OCI-LY7 (cell line): ENCODE data around the gene MAP2K1.
A peak's percentile ranks its signal among the peaks of the same experiment; 100 is the strongest.

Experiments used
- EZH2phosphoT487 ChIP-seq: fragments of 200-600 bp; sonication (generic); IDR thresholded peaks from 2 replicates; pipeline ENCODE4 v1.6.1; 2018; ENCODE audit warnings: low read depth, borderline replicate concordance, mild to moderate bottlenecking, mixed run types, antibody characterized with exemption, low read length, moderate library complexity, mixed read lengths
- TF ChIP-seq, protein P1 (sequence below): fragments of 200-600 bp; sonication (generic); conservative IDR thresholded peaks from 2 replicates; pipeline ENCODE4 v1.5.1; 2014; ENCODE audit warnings: mild to moderate bottlenecking, antibody characterized with exemption, low read length, moderate library complexity, mixed read lengths

DNA sequence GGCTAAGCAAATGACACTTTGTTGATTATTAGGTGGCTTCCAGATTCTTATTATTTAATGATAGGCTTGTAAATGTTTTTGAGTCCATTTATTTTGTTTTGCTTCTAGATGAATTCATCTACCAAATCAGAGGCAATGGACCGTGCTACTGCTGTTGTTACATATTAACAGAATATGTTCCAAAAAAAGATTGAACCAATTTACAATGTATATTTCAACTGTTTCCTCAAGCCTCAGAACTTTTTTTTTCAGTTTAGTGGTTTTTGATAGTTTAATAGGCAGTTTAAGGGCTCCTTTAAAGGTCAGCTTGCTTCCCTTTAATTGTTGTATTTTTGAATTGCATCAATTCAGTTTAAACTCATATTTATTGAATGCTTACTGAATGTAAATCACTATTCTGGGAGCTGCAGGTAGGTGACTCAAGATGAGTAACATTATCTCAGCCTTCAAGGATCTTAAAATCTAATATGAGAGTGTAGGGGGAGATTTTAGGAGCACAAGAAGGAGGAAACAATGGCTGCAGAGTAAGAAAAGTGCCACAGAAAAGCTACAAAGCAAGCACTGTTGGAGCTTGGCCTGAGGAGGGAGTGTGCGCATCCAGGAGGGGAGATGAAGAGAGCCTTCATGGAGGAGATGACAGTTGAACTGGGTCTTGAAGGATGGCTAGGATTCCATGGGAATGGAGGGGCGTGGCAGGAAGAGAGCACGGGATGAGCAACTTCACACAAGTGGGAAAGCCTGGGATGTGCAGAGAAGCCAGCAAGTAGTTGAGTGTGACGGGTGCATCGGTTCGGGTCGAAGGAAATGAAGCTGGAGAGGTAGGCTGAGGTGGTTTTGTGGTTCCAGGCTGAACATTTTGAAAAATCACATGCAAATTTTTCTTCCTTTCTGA, 14.7 kb downstream of the MAP2K1 start:
- TF ChIP-seq, protein P1, sequence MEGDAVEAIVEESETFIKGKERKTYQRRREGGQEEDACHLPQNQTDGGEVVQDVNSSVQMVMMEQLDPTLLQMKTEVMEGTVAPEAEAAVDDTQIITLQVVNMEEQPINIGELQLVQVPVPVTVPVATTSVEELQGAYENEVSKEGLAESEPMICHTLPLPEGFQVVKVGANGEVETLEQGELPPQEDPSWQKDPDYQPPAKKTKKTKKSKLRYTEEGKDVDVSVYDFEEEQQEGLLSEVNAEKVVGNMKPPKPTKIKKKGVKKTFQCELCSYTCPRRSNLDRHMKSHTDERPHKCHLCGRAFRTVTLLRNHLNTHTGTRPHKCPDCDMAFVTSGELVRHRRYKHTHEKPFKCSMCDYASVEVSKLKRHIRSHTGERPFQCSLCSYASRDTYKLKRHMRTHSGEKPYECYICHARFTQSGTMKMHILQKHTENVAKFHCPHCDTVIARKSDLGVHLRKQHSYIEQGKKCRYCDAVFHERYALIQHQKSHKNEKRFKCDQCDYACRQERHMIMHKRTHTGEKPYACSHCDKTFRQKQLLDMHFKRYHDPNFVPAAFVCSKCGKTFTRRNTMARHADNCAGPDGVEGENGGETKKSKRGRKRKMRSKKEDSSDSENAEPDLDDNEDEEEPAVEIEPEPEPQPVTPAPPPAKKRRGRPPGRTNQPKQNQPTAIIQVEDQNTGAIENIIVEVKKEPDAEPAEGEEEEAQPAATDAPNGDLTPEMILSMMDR: 0 out of 2 replicates have a peak, but pooled peaks have one; percentile 31
- TF ChIP-seq EZH2phosphoT487: no peak
